ENCODE results near the gene C2orf49. TPM values are rescaled to one million over a fixed set of nuclear protein-coding genes. Genes with fewer than 3 reads are reported as not detected.
A peak's percentile ranks its signal among the peaks of the same experiment; 100 is the strongest.

C2orf49 gene
- total RNA-seq, 2 experiments from 2014 or later: 19.6 to 19.8 TPM

GRCh38 chr2:105365206-105365605 is 27.9 kb downstream of the C2orf49 start:
- no peak overlapping the region for H3K27ac Mint-ChIP-seq
- DNase-seq: no peak
- peaks cover 36% of the 10 kb centered on the region for H3K4me1 Mint-ChIP-seq (ENCODE audit: low read depth)

GRCh38 chr2:105368759-105369408 is 31.5 kb downstream of the C2orf49 start:
- H3K27me3 Mint-ChIP-seq (ENCODE audit: low read depth): no peaks in the 10 kb centered on the region
- DNase-seq: no peak
- no peak overlapping the region for H3K27ac Mint-ChIP-seq
- H3K4me3 Mint-ChIP-seq: no peak overlapping the region
- ChIA-PET CTCF (interaction anchor here (0.8 to 3.5 kb wide), 19 partner anchors 10 to 714 kb away, joined by 3 to 51 read pairs (median 5); partner anchors contain the start of genes C2orf49 and FHL2), POLR2A (no interaction called here)
- no peaks in the 10 kb centered on the region for H3K9me3 Mint-ChIP-seq (ENCODE audit: insufficient read depth)
- no peaks in the 10 kb centered on the region for H3K36me3 Mint-ChIP-seq (ENCODE audit: low read depth)
- peaks cover 12% of the 10 kb centered on the region for H3K4me1 Mint-ChIP-seq (ENCODE audit: low read depth)
- no peak for ATAC-seq

More at GRCh38 chr2:105365206-105365605, 27.9 kb downstream of the C2orf49 start:
- Mint-ChIP-seq H3K9me3 (ENCODE audit: insufficient read depth) (no peaks in the 10 kb centered on the region), H3K4me3 (no peak overlapping the region), H3K27me3 (ENCODE audit: low read depth) (no peaks in the 10 kb centered on the region), H3K36me3 (ENCODE audit: low read depth) (peaks cover 8% of the 10 kb centered on the region)
- ATAC-seq: no peak
- ChIA-PET CTCF (interaction anchor here (1.3 kb wide), 1 partner anchor 156 kb away, joined by 4 read pairs; no protein-coding TSS in a partner anchor), POLR2A (no interaction called here)

- Mint-ChIP-seq H3K27me3 (ENCODE audit: low read depth) (no peaks in the 10 kb centered on the region), H3K4me1 (ENCODE audit: low read depth) (peaks cover 15% of the 10 kb centered on the region), H3K9me3 (ENCODE audit: insufficient read depth) (no peaks in the 10 kb centered on the region), H3K36me3 (ENCODE audit: low read depth) (no peaks in the 10 kb centered on the region), H3K27ac (no peak overlapping the region), H3K4me3 (no peak overlapping the region)
- DNase-seq (peak; percentile 92), ATAC-seq (peak; percentile 98)
- ChIA-PET POLR2A (no interaction called here), CTCF (interaction anchor here (0.7 to 3.5 kb wide), 15 partner anchors 22 to 713 kb away, joined by 3 to 51 read pairs (median 5); partner anchors contain the start of genes C2orf49 and FHL2)
Observed at GRCh38 chr2:105369777-105370690, 32.7 kb downstream of the C2orf49 start.

GRCh38 chr2:105371156-105371555 is 33.8 kb downstream of the C2orf49 start:
- no peak for ATAC-seq
- Mint-ChIP-seq H3K4me3 (no peak overlapping the region), H3K27ac (no peak overlapping the region), H3K36me3 (ENCODE audit: low read depth) (no peaks in the 10 kb centered on the region), H3K27me3 (ENCODE audit: low read depth) (no peaks in the 10 kb centered on the region), H3K9me3 (ENCODE audit: insufficient read depth) (no peaks in the 10 kb centered on the region), H3K4me1 (ENCODE audit: low read depth) (peaks cover 15% of the 10 kb centered on the region)
- ChIA-PET CTCF (interaction anchor here (1.2 kb wide), 1 partner anchor 206 kb away, joined by 3 read pairs; no protein-coding TSS in a partner anchor), POLR2A (no interaction called here)
- no peak for DNase-seq

- Mint-ChIP-seq H3K36me3 (ENCODE audit: low read depth) (no peaks in the 10 kb centered on the region), H3K27ac (no peak overlapping the region), H3K4me3 (no peak overlapping the region), H3K9me3 (ENCODE audit: insufficient read depth) (no peaks in the 10 kb centered on the region), H3K4me1 (ENCODE audit: low read depth) (peaks cover 15% of the 10 kb centered on the region), H3K27me3 (ENCODE audit: low read depth) (no peaks in the 10 kb centered on the region)
- ChIA-PET POLR2A (no interaction called here), CTCF (interaction anchor here (1.5 to 2.0 kb wide), 2 partner anchors 148 to 150 kb away, joined by 3 to 10 read pairs; no protein-coding TSS in a partner anchor)
- DNase-seq (no peak), ATAC-seq (no peak)
Observed at GRCh38 chr2:105371810-105372209, 34.5 kb downstream of the C2orf49 start.

- ChIA-PET POLR2A (no interaction called here), CTCF (interaction anchor here (2.0 kb wide), 1 partner anchor 148 kb away, joined by 10 read pairs; no protein-coding TSS in a partner anchor)
- no peak for ATAC-seq
- Mint-ChIP-seq H3K4me3 (no peak overlapping the region), H3K9me3 (ENCODE audit: insufficient read depth) (no peaks in the 10 kb centered on the region), H3K36me3 (ENCODE audit: low read depth) (no peaks in the 10 kb centered on the region), H3K27ac (peak overlapping the region; percentile 89), H3K4me1 (ENCODE audit: low read depth) (peaks cover 15% of the 10 kb centered on the region), H3K27me3 (ENCODE audit: low read depth) (no peaks in the 10 kb centered on the region)
- no peak for DNase-seq
Observed at GRCh38 chr2:105373344-105373781, 36.0 kb downstream of the C2orf49 start.

GRCh38 chr2:105373895-105374401 is 36.6 kb downstream of the C2orf49 start:
- Mint-ChIP-seq H3K4me1 (ENCODE audit: low read depth) (peaks cover 15% of the 10 kb centered on the region), H3K9me3 (ENCODE audit: insufficient read depth) (no peaks in the 10 kb centered on the region), H3K27ac (peak overlapping the region; percentile 89), H3K4me3 (peak overlapping the region; percentile 56), H3K27me3 (ENCODE audit: low read depth) (no peaks in the 10 kb centered on the region), H3K36me3 (ENCODE audit: low read depth) (no peaks in the 10 kb centered on the region)
- CTCF ChIA-PET: no interaction called here
- DNase-seq: peak; percentile 41
- POLR2A ChIA-PET: no interaction called here
- ATAC-seq: peak; percentile 43

GRCh38 chr2:105375001-105375561 is 37.7 kb downstream of the C2orf49 start:
- Mint-ChIP-seq H3K4me1 (ENCODE audit: low read depth) (peaks cover 9% of the 10 kb centered on the region), H3K27me3 (ENCODE audit: low read depth) (no peaks in the 10 kb centered on the region), H3K36me3 (ENCODE audit: low read depth) (no peaks in the 10 kb centered on the region), H3K4me3 (no peak overlapping the region), H3K9me3 (ENCODE audit: insufficient read depth) (no peaks in the 10 kb centered on the region), H3K27ac (no peak overlapping the region)
- POLR2A ChIA-PET: no interaction called here
- CTCF ChIA-PET: interaction anchor here (0.9 kb wide), 1 partner anchor 36 kb away, joined by 3 read pairs; no protein-coding TSS in a partner anchor
- ATAC-seq (no peak), DNase-seq (no peak)

GRCh38 chr2:105376010-105376409 is 38.7 kb downstream of the C2orf49 start:
- Mint-ChIP-seq H3K4me3 (no peak overlapping the region), H3K27me3 (ENCODE audit: low read depth) (no peaks in the 10 kb centered on the region), H3K36me3 (ENCODE audit: low read depth) (no peaks in the 10 kb centered on the region), H3K4me1 (ENCODE audit: low read depth) (peaks cover 6% of the 10 kb centered on the region), H3K27ac (no peak overlapping the region), H3K9me3 (ENCODE audit: insufficient read depth) (no peaks in the 10 kb centered on the region)
- ATAC-seq: no peak
- POLR2A ChIA-PET: no interaction called here
- DNase-seq: no peak
- CTCF ChIA-PET: interaction anchor here (0.9 kb wide), 1 partner anchor 35 kb away, joined by 3 read pairs; no protein-coding TSS in a partner anchor

- ATAC-seq (no peak), DNase-seq (no peak)
- Mint-ChIP-seq H3K9me3 (ENCODE audit: insufficient read depth) (no peaks in the 10 kb centered on the region), H3K4me1 (ENCODE audit: low read depth) (peaks cover 6% of the 10 kb centered on the region), H3K27ac (no peak overlapping the region), H3K27me3 (ENCODE audit: low read depth) (no peaks in the 10 kb centered on the region), H3K36me3 (ENCODE audit: low read depth) (no peaks in the 10 kb centered on the region), H3K4me3 (no peak overlapping the region)
- ChIA-PET CTCF (interaction anchor here (1.2 kb wide), 1 partner anchor 145 kb away, joined by 3 read pairs; no protein-coding TSS in a partner anchor), POLR2A (no interaction called here)
Observed at GRCh38 chr2:105376789-105377240, 39.5 kb downstream of the C2orf49 start.

- ATAC-seq (no peak), DNase-seq (no peak)
- Mint-ChIP-seq H3K36me3 (ENCODE audit: low read depth) (no peaks in the 10 kb centered on the region), H3K27me3 (ENCODE audit: low read depth) (no peaks in the 10 kb centered on the region), H3K27ac (no peak overlapping the region), H3K4me1 (ENCODE audit: low read depth) (peaks cover 6% of the 10 kb centered on the region), H3K9me3 (ENCODE audit: insufficient read depth) (no peaks in the 10 kb centered on the region), H3K4me3 (no peak overlapping the region)
- ChIA-PET CTCF (interaction anchor here (1.2 to 2.0 kb wide), 2 partner anchors 20 to 144 kb away, joined by 3 to 4 read pairs; no protein-coding TSS in a partner anchor), POLR2A (no interaction called here)
Observed at GRCh38 chr2:105377871-105378270, 40.5 kb downstream of the C2orf49 start.
